Tibial nerve (tissue), 4 donors: Measurements from ENCODE around the gene ZDHHC8. TPM values are rescaled to one million over a fixed set of nuclear protein-coding genes. Genes with fewer than 3 reads are reported as not detected.

Experiments used
- DNase-seq, 2 donors: peaks; one replicate each; pipeline ENCODE4 v3.0.0-alpha.2; 2019; ENCODE audit warnings: low spot score in 2 of 2
- H3K27ac ChIP-seq, 4 donors: fragments of 200-600 bp; sonication (generic) in 3 of 4; one replicate each; pipeline ENCODE4 v1.5.1; 2017 to 2019; ENCODE audit warnings: mild to moderate bottlenecking in 1 of 4
- H3K27me3 ChIP-seq, 2 donors: fragments of 200-600 bp; sonication (generic) in 1 of 2; one replicate each; pipeline versions ENCODE4 v1.5.1 to v1.6.0; 2017 to 2019
- H3K36me3 ChIP-seq, 3 donors: fragments of 200-600 bp; sonication (generic); one replicate each; pipeline ENCODE4 v1.5.1; 2018 to 2019
- H3K4me1 ChIP-seq, 4 donors: fragments of 200-600 bp; sonication (generic) in 3 of 4; one replicate each; pipeline ENCODE4 v1.5.1; 2017 to 2019
- H3K4me3 ChIP-seq, 4 donors: fragments of 200-600 bp; sonication (generic) in 3 of 4; one replicate each; pipeline ENCODE4 v1.5.1; 2017 to 2019; ENCODE audit warnings: mild to moderate bottlenecking in 1 of 4, moderate library complexity in 1 of 4
- H3K9me3 ChIP-seq, 4 donors: fragments of 200-600 bp; sonication (generic) in 3 of 4; one replicate each; pipeline ENCODE4 v1.5.1; 2017 to 2019
- EP300 ChIP-seq, 2 donors: sonication (generic); formaldehyde crosslinking; IDR thresholded peaks; one replicate each; pipeline ENCODE4 v1.6.1; 2017; ENCODE audit warnings: antibody characterized with exemption in 2 of 2, mild to moderate bottlenecking in 1 of 2
- POLR2A ChIP-seq, 2 donors: fragments of 450-650 bp; IDR thresholded peaks; one replicate each; pipeline ENCODE4 v1.6.1; 2017; ENCODE audit warnings: antibody characterized with exemption in 2 of 2, mild to moderate bottlenecking in 2 of 2, moderate library complexity in 2 of 2
- WGBS, 2 donors: methylation state at CpG; one replicate each; pipeline ENCODE4 v1.1.5; 2018; 5-methylcytosine and 5-hydroxymethylcytosine counted together
- small RNA-seq: library from RNA; depleted of rRNA; stranded (forward); fragments of <200 nt; gene quantifications from one replicate; pipeline ENCODE3, GENCODE V24; 2016
- total RNA-seq, 4 donors: library from RNA; depleted of rRNA; stranded (reverse); fragments of >200 nt; gene quantifications; one replicate each; pipeline ENCODE4 v1.1.0, GENCODE V29; 2016
- TF ChIP-seq, protein P1 (sequence below), 5 experiments: fragments of 200-600 bp in 3 of 5; fragments of 450-650 bp in 2 of 5; sonication (generic) in 3 of 5; IDR thresholded peaks; one replicate each; pipeline ENCODE4 v1.5.1; 2016 to 2019; ENCODE audit warnings: antibody characterized with exemption in 5 of 5, mild to moderate bottlenecking in 3 of 5, moderate library complexity in 2 of 5

The ZDHHC8 gene
- total RNA-seq, 4 donors from 2014 or later = 40.6 to 53.7 (median 47.4) TPM

DNA sequence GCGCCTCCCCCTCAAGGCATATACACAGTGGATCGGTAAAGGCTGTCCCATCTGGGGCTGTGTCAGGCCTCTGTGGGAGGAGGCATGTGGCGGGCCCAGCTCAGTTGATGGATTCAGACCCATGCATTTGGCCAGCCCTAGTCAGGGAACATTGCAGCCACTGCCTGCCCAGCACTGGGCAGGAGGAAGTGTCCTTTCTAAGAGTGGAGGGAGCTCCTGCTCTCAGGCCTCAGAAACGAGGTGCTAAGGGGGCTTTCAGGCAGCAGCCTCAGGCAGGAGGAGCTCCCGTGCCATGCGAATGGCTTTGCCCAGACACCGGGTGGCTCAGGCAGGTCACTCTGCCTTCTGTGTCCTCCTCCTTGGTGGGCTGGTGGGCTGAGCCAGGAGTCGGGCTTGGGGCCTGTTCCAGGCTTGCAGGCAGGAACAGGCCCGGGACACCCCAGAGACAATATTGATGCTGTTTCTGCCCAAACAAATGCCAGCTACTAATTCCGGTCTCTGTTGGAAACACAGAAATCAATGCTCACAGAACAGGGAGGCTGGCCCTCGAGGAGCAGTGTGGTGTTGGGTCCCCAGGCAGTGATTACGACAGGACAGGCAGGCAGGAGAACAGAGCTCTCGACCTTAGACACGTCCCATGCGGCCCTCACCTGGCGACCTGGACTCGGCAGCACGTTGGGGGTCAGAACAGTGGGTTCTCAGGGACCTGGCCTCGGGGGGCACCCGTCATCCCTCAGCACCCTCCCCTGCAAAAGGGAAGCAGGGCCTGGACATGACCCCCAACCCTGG is 61.6 kb downstream of the ZDHHC8 start:
- no peak overlapping the region for H3K4me3 ChIP-seq
- H3K9me3 ChIP-seq = no peaks in the 10 kb centered on the region
- H3K27ac ChIP-seq = no peak overlapping the region
- DNase-seq = no peak
- 62 to 78% methylated on average over 18 to 19 of the region's 20 CpGs for WGBS, 2 donors
- H3K27me3 ChIP-seq = no peaks in the 10 kb centered on the region
- TF ChIP-seq EP300 (IDR thresholded peaks at IDR 0.05) (no peak), POLR2A (IDR thresholded peaks at IDR 0.05) (no peak)
- TF ChIP-seq, protein P1, sequence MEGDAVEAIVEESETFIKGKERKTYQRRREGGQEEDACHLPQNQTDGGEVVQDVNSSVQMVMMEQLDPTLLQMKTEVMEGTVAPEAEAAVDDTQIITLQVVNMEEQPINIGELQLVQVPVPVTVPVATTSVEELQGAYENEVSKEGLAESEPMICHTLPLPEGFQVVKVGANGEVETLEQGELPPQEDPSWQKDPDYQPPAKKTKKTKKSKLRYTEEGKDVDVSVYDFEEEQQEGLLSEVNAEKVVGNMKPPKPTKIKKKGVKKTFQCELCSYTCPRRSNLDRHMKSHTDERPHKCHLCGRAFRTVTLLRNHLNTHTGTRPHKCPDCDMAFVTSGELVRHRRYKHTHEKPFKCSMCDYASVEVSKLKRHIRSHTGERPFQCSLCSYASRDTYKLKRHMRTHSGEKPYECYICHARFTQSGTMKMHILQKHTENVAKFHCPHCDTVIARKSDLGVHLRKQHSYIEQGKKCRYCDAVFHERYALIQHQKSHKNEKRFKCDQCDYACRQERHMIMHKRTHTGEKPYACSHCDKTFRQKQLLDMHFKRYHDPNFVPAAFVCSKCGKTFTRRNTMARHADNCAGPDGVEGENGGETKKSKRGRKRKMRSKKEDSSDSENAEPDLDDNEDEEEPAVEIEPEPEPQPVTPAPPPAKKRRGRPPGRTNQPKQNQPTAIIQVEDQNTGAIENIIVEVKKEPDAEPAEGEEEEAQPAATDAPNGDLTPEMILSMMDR (IDR thresholded peaks at IDR 0.05) = no peak
- H3K36me3 ChIP-seq = no peaks in the 10 kb centered on the region
- H3K4me1 ChIP-seq = no peaks in the 10 kb centered on the region

DNA sequence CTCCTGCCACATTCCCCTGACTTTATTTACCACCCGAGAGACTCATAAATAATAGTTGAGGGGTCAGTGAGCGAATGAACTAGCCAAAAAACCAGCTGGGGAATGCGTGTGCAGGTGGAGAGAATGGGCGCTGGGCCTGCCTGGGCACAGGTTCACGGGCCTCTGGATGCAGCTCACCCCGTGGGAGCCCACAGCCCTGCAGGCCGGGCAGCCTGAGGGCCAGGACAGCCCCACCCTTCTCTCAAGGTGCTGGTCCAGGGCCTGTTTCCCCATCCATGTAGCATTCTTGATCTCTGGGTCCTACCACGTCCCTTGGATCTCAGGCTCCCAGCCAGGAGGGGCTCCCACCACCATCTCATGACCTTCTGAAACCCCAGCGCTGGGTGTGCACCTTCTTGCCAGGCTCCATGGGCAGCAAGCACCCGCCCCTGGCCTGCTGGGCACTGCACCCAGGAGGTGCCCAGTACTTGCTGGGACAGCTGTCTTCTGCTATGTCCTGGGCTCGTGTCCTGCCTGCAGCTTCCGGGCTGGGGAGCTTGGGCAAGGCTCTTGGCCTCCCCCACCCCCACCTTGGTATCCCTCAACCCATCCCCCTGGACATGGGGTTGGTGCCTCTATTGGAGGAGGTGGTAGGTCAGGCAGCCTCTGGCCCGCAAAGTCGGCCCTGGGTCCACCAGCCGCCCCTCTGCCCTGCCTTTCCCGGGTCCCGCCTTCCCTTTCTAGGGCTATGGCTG is 62.3 kb downstream of the ZDHHC8 start:
- Histone ChIP-seq H3K9me3 (no peaks in the 10 kb centered on the region), H3K4me3 (no peak overlapping the region)
- 82 to 89% methylated on average over 15 to 17 of the region's 17 CpGs for WGBS, 2 donors

DNA sequence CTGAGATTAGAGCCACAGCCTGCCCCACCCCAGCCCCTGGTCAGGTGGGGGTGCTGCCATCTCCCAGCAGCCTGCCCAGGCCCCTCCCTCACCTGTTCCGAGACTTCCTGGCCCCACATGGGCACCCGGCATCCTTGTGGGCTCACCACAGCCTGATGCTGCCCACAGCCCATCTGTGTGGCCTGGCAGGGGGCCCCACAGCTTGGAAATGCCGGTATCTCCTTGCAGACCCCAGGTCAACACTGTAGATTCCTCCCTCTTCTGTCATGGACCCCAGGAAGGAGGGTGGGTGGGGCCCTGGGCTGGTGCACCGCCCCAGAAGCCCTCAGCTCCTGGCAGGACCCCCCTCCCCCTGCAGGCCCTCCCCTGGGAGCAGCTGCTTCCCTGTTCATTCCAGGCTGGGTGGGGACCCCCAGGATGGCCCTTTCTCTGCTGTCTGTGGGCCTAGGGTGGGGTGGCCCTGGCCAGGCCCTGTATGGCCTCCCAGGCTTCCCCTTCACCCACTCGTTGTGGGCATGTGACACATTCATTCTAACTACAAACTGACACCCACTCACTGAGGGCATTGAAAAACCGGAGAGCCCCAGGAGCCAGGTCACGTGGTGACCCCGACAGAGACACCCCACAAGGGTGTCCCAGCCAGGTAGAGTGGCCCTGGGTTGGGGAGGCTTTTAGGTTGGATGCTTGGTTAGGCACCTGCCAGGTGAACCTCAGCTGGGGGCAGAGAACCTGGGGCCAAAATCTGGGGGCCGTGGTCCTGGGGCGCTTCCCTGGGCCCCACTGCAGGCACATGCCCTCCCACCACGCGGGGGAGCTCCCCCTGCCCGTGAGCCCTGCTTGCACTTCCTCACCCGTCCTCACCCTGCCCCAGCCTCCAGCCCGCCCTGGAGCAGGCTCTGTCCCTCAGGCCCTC is 63.3 kb downstream of the ZDHHC8 start:
- TF ChIP-seq, protein P1 (IDR thresholded peaks at IDR 0.05) = no peak
- no peak for TF ChIP-seq POLR2A (IDR thresholded peaks at IDR 0.05)
- no peak for TF ChIP-seq EP300 (IDR thresholded peaks at IDR 0.05)
- Histone ChIP-seq H3K4me3 (no peak overlapping the region), H3K27me3 (peaks cover 0 to 5% of the 10 kb centered on the region in 2 donors), H3K27ac (no peak overlapping the region), H3K9me3 (no peaks in the 10 kb centered on the region), H3K4me1 (no peaks in the 10 kb centered on the region), H3K36me3 (no peaks in the 10 kb centered on the region)
- 56 to 58% methylated on average over 15 of the region's 15 CpGs for WGBS, 2 donors
- DNase-seq = no peak

More for the DNA sequence above, 62.3 kb downstream of the ZDHHC8 start:
- Histone ChIP-seq H3K27ac (no peak overlapping the region), H3K4me1 (no peaks in the 10 kb centered on the region), H3K36me3 (no peaks in the 10 kb centered on the region), H3K27me3 (no peaks in the 10 kb centered on the region)
- DNase-seq = no peak
- TF ChIP-seq, protein P1 (IDR thresholded peaks at IDR 0.05) = no peak
- TF ChIP-seq EP300 (IDR thresholded peaks at IDR 0.05) = no peak

DNA sequence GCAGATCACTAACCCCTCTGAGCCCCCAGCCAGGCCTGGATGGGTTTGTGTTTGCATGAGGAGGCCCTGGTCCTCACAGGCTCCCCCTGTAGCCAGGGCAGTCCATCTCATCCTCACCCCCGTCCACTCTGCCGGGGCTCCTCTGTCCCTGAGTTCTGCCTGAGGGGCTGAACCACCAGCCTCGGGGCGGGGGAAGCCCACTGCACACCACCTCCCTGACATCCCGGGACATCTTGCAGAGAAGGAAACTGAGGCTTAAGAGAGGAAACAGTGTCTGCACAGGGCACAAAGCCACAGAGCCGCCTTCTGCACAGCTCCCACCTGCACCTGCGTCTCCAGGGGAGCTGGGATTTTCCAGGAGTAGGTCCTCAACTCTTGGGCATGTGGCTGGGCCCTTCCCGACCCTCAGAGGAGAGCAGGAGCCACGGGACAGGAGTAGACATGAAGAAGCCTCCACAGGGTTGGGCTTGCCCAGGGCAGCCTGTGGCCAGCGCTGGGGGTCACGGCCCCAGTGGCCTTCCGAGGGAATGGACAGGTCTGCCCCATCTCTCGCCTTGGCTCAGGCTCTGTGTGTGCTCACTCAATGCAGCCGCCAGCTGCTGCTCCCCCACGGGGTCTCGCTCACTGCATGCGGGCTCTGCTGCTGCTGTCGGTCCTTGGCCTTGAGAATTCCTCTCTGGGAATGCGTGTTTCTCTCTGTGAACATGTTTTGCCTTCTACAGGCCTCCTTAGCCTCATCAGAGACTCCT is 64.7 kb downstream of the ZDHHC8 start:
- TF ChIP-seq POLR2A (IDR thresholded peaks at IDR 0.05) (no peak), EP300 (IDR thresholded peaks at IDR 0.05) (no peak)
- TF ChIP-seq, protein P1 (IDR thresholded peaks at IDR 0.05) = no peak
- Histone ChIP-seq H3K4me1 (no peaks in the 10 kb centered on the region), H3K4me3 (no peak overlapping the region), H3K27me3 (peaks cover 0 to 9% of the 10 kb centered on the region in 2 donors), H3K27ac (no peak overlapping the region), H3K36me3 (no peaks in the 10 kb centered on the region), H3K9me3 (no peaks in the 10 kb centered on the region)
- no peak for DNase-seq
- 77 to 87% methylated on average over 9 to 16 of the region's 19 CpGs for WGBS, 2 donors

Small RNA genes lying within 50 kb of the gene (small RNA-seq; reads per million reads assigned to genes)
- not detected for gene MIR6816
- not detected for gene RF00599

Other genes with a start within 250 kb of the ZDHHC8 start
- gene COMT, start 190.0 kb upstream of the ZDHHC8 start, total RNA-seq = 100 to 1,000 TPM; 212 to 306 (median 240) TPM
- gene TXNRD2, start 190.0 kb upstream of the ZDHHC8 start, total RNA-seq = 10 to 100 TPM; 34.8 to 40.6 (median 37.8) TPM
- 10 to 100 TPM; 47.5 to 98.3 (median 80.6) TPM for gene ARVCF, start 115.0 kb upstream of the ZDHHC8 start, total RNA-seq
- 10 to 100 TPM; 31.7 to 56.7 (median 39.0) TPM for gene TANGO2, start 110.7 kb upstream of the ZDHHC8 start, total RNA-seq
- 10 to 100 TPM; 23.0 to 35.1 (median 26.0) TPM for gene DGCR8, start 51.6 kb upstream of the ZDHHC8 start, total RNA-seq
- gene RANBP1, start 15.7 kb upstream of the ZDHHC8 start, total RNA-seq = 100 to 1,000 TPM; 135 to 238 (median 176) TPM
- gene TRMT2A, start 14.6 kb upstream of the ZDHHC8 start, total RNA-seq = 100 to 1,000 TPM in 1 of 4 donors, 10 to 100 TPM in 3; 39.0 to 139 (median 55.9) TPM
- 10 to 100 TPM in 1 of 4 donors, 1 to 10 TPM in 3; 1.5 to 12.4 (median 6.6) TPM for gene CCDC188, start 19.3 kb downstream of the ZDHHC8 start, total RNA-seq
- 1 to 10 TPM; 2.5 to 6.9 (median 3.6) TPM for gene RTN4R, start 136.5 kb downstream of the ZDHHC8 start, total RNA-seq
- 10 to 100 TPM; 57.6 to 87.9 (median 66.8) TPM for gene DGCR6L, start 188.3 kb downstream of the ZDHHC8 start, total RNA-seq